Measurements from ENCODE around the gene SIRPB2. TPM values are rescaled to one million over a fixed set of nuclear protein-coding genes. Genes with fewer than 3 reads are reported as not detected.
A peak's percentile ranks its signal among the peaks of the same experiment; 100 is the strongest.

The SIRPB2 gene
- total RNA-seq, 4 donors from 2014 or later, result 3.9 to 28.5 (median 10.5) TPM

GRCh38 chr20:1477896-1478490, 13.2 kb downstream of the SIRPB2 start:
- Histone ChIP-seq H3K27ac (no peak overlapping the region), H3K36me3 (no peaks in the 10 kb centered on the region), H3K27me3 (no peaks in the 10 kb centered on the region), H3K9me3 (no peaks in the 10 kb centered on the region), H3K4me1 (no peaks in the 10 kb centered on the region), H3K4me3 (no peak overlapping the region)
- TF ChIP-seq POLR2A (IDR thresholded peaks at IDR 0.05) (no peak), EP300 (IDR thresholded peaks at IDR 0.05) (no peak), CTCF (IDR thresholded peaks at IDR 0.05) (no peak)
- no peak for DNase-seq (ENCODE audit: low spot score in 2 of 2)
- WGBS, 2 donors, result 74 to 79% methylated on average over 7 of the region's 7 CpGs

GRCh38 chr20:1474817-1475603, 16.2 kb downstream of the SIRPB2 start:
- 87 to 88% methylated on average over 4 of the region's 4 CpGs for WGBS, 2 donors
- DNase-seq (ENCODE audit: low spot score in 2 of 2), result no peak
- H3K4me3 ChIP-seq, result no peak overlapping the region
- peaks cover 0 to 8% (median 6%) of the 10 kb centered on the region in 4 donors for H3K4me1 ChIP-seq
- H3K9me3 ChIP-seq, result no peaks in the 10 kb centered on the region
- H3K27me3 ChIP-seq, result no peaks in the 10 kb centered on the region
- peak in 1 of 5 experiments; percentile 7 for TF ChIP-seq CTCF (IDR thresholded peaks at IDR 0.05)
- TF ChIP-seq EP300 (IDR thresholded peaks at IDR 0.05), result no peak
- no peak for TF ChIP-seq POLR2A (IDR thresholded peaks at IDR 0.05)
- H3K27ac ChIP-seq, result no peak overlapping the region
- no peaks in the 10 kb centered on the region for H3K36me3 ChIP-seq

- no peak for TF ChIP-seq POLR2A (IDR thresholded peaks at IDR 0.05)
- TF ChIP-seq EP300 (IDR thresholded peaks at IDR 0.05), result no peak
- TF ChIP-seq CTCF (IDR thresholded peaks at IDR 0.05), result no peak
- no peak for DNase-seq (ENCODE audit: low spot score in 2 of 2)
- H3K4me3 ChIP-seq, result no peak overlapping the region
- no peaks in the 10 kb centered on the region for H3K27me3 ChIP-seq
- H3K4me1 ChIP-seq, result peaks cover 0 to 14% (median 11%) of the 10 kb centered on the region in 4 donors
- no peaks in the 10 kb centered on the region for H3K36me3 ChIP-seq
- no peaks in the 10 kb centered on the region for H3K9me3 ChIP-seq
- no peak overlapping the region for H3K27ac ChIP-seq
- 95 to 96% methylated on average over 8 of the region's 8 CpGs for WGBS, 2 donors
Measured at GRCh38 chr20:1474325-1474724, 16.9 kb downstream of the SIRPB2 start.

- Histone ChIP-seq H3K27ac (no peak overlapping the region), H3K4me1 (peaks cover 0 to 22% (median 12%) of the 10 kb centered on the region in 4 donors), H3K4me3 (no peak overlapping the region), H3K9me3 (no peaks in the 10 kb centered on the region), H3K36me3 (no peaks in the 10 kb centered on the region), H3K27me3 (no peaks in the 10 kb centered on the region)
- WGBS, 2 donors, result 80 to 87% methylated on average over 13 of the region's 13 CpGs
- no peak for DNase-seq (ENCODE audit: low spot score in 2 of 2)
- no peak for TF ChIP-seq POLR2A (IDR thresholded peaks at IDR 0.05)
- no peak for TF ChIP-seq CTCF (IDR thresholded peaks at IDR 0.05)
- TF ChIP-seq EP300 (IDR thresholded peaks at IDR 0.05), result no peak
Measured at GRCh38 chr20:1473246-1474220, 17.7 kb downstream of the SIRPB2 start.

Data from tibial nerve (tissue), 4 donors.